HG03045 (cell line): ENCODE data around the gene TEPSIN.
"Not testable (repeated sequence)": the region's sequence is repeated elsewhere in the genome, so short reads cannot be mapped to it uniquely, and the experiment has no call there.

Experiments
- ATAC-seq: cut with Tn5 transposase; IDR thresholded peaks from one replicate; pipeline ENCODE4 v1.9.1; 2021; ENCODE audit warnings: mild to moderate bottlenecking, moderate library complexity; ENCODE audit not compliant: unreplicated experiment

TEPSIN gene

GRCh38 chr17:81237591-81238489 lies 1.0 kb downstream of the TEPSIN start:
- no peak for ATAC-seq

GRCh38 chr17:81236784-81237183 lies 2.1 kb downstream of the TEPSIN start:
- no peak for ATAC-seq

GRCh38 chr17:81235822-81236740 lies 2.8 kb downstream of the TEPSIN start:
- ATAC-seq, result no peak

GRCh38 chr17:81234940-81235821 lies 3.7 kb downstream of the TEPSIN start:
- ATAC-seq, result no peak

GRCh38 chr17:81234506-81234855 lies 4.4 kb downstream of the TEPSIN start:
- no peak for ATAC-seq

- no peak for ATAC-seq
Observed at GRCh38 chr17:81233811-81234505, 4.9 kb downstream of the TEPSIN start.

- no peak for ATAC-seq
Observed at GRCh38 chr17:81233316-81233715, 5.5 kb downstream of the TEPSIN start.

- ATAC-seq, result no peak
Observed at GRCh38 chr17:81232616-81233241, 6.1 kb downstream of the TEPSIN start.

- ATAC-seq, result no peak
Observed at GRCh38 chr17:81231766-81232581, 6.9 kb downstream of the TEPSIN start.

- ATAC-seq, result no peak
Observed at GRCh38 chr17:81231121-81231645, 7.7 kb downstream of the TEPSIN start.

GRCh38 chr17:81230043-81230820 lies 8.6 kb downstream of the TEPSIN start:
- no peak for ATAC-seq

- ATAC-seq, result no peak
Observed at GRCh38 chr17:81229666-81229920, 9.3 kb downstream of the TEPSIN start.

- no peak for ATAC-seq
Observed at GRCh38 chr17:81228834-81229665, 9.8 kb downstream of the TEPSIN start.

GRCh38 chr17:81228420-81228819 lies 10.4 kb downstream of the TEPSIN start:
- ATAC-seq, result no peak

GRCh38 chr17:81227630-81228029 lies 11.2 kb downstream of the TEPSIN start:
- ATAC-seq, result not testable (repeated sequence)

- ATAC-seq, result no peak
Observed at GRCh38 chr17:81223762-81224130, 15.1 kb downstream of the TEPSIN start.
